T-helper 1 cell treated with Interleukin-12 subunit alpha and Interleukin-12 subunit beta and Interleukin-4 antibody, amounts not matched to agents 30 ng/mL and 1 ng/mL, for 36 hours (primary cell): ENCODE data around the gene SGMS1. TPM values are rescaled to one million over a fixed set of nuclear protein-coding genes. Genes with fewer than 3 reads are reported as not detected.
"Not testable (repeated sequence)": the region's sequence is repeated elsewhere in the genome, so short reads cannot be mapped to it uniquely, and the experiment has no call there.

Experiments used
- intact Hi-C: fragments of 100-400 bp; cut with micrococcal nuclease; formaldehyde crosslinking; loops from one replicate; pipeline ENCODE4 v1.15.1; 2024
- total RNA-seq: library from RNA; stranded (reverse); gene quantifications from 2 replicates; pipeline ENCODE4 v1.2.3, GENCODE V29; 2022

Gene SGMS1
- total RNA-seq, 1 donor from 2014 or later: 24.4 TPM

DNA sequence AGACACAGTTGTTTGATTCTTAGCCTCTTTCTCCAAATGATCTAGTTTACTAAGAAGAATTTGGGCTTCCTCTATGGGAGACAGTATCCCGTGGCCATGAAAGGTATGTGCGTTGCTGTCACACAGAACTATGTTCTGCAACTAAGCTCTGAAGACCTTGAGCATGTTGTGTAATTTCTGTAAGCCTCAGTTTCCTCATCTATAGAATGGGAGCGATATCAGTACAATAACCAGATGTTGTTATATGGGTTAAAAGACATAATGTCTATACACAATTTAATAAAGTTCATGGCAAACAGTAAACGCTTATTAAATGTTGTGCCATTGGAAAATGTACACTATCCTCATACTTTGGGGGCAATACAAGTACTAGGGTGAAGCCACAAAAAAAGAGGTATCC is 187.0 kb downstream of the SGMS1 start:
- intact Hi-C loops: no loop called here

DNA sequence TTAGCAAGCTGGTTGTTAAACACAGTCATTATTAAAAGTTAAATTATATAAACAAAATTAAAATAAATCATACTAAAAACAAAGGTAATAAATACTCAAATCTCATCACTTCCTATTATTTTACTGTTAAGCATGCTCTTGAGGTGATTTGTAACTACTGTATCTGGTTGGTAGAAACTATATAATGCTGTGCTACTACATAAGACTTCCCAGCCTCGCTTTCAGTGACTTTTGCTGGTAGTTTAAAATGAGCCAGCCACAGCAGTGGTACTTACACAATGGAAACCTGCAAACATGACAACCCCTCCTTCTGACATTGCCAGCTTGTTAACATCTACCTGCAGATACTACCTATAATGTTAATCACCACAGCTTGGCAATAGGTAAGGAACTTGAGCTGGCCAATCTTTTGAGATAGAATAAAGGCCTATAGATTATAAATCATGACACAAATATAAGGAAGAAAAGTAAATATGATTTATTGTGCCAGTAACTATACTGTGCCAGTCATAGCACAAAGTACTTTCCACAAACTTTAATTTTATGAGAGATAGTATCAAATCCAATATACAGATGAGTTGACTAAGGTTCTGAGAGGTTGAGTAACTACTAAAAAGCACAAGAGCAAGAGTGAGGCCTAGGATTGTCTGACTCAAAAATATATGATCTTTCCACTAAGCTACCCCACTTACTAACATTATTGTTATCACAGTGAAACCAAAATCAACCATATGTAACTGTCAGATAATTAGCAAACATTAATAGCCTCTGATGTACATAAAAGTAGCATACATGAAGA is 191.3 kb downstream of the SGMS1 start:
- intact Hi-C loops: loop anchor here (1.0 to 2.0 kb wide), 3 partner anchors 14 to 76 kb away; no protein-coding TSS in a partner anchor

DNA sequence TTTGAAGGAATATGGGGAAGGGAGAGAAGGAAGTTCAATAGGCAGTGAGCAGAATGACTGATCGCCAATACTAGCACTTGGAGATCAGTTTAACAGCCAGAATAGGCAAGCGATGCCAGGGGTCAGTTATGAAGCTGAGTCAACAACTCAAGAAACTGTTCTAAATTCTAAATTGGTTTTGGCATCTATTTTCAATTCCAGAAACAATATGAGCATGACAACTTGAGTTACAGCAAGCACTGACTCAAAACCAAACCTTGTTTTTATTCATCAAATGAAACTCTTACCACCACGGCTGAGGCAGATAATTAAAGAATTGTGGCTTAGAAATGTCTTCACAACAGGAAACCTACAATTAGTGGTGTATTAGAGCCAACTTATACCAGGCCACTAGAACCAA is 192.0 kb downstream of the SGMS1 start:
- intact Hi-C loops: loop anchor here (1.0 to 2.0 kb wide), 4 partner anchors 13 to 205 kb away; no protein-coding TSS in a partner anchor

DNA sequence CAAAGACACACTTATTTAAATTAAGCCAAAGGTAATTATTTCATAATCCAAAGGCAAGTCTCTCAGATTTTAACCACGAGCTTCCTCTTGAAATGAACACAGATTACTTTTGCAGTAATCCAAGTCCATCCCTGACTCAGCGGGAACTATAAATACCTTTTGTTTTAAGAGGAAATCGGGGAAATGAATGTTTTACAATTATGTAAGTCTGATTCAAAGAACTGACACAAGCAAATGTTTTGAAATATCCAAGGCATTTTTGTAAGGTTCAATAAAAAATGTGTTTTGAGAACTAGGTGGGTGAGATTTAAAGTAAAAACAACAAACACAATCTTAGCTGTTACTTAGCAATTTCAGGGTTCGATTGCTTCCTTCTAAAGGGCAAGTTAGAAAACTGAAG is 192.6 kb downstream of the SGMS1 start:
- intact Hi-C loops: loop anchor here (1.0 kb wide), 1 partner anchor 205 kb away; no protein-coding TSS in a partner anchor

DNA sequence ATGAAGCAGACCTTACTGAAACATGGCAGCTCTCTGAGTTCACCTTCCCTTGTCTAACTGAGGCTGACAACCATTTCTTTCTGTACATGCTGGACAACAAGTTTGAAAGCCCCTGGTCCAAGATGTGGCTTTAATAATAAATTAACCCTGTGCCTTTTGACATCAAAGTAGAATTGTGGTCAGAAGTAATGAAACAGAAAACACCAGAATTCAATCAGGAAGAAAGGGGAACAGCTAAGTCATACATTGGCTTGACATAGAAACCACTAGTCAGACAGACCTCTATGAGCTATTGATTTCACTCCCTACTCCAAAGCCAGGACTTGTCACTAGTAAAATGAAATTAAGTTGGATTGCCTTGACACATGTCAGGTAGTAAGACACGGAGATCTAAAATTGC is 197.3 kb downstream of the SGMS1 start:
- intact Hi-C loops: no loop called here

DNA sequence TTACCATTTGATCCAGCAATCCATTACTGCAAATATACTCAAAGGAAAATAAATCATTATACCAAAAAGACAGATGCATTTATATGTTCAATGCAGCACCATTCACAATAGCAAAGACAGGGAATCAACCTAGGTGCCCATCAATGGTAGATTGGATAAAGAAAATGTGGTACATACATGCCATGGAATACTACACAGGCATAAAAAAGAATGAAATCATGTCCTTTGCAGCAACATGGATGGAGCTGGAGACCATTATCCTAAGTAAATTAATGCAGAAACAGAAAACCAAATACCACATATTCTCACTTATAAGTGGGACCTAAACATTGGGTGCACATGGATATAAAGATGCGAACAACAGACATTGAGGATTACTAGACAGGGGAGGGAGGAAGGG is 198.5 kb downstream of the SGMS1 start:
- intact Hi-C loops: not testable (repeated sequence)

DNA sequence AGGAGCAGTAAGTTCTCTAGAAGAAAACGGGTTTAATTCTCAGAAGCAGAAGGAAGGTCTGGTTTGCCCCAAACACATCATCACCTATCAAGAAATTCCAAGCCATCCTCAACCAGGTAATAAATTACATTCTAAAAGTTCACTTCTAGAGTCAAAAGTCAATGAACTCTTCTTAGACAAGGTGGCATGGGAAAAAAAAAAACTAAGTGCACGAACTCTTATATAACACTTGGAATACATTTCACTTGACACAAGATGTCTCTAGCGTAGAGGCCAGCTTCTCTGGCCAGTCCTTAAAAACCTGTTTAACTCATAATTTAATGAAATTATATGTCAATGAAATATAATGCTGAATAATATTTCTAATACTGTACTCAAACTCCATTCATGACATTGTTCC is 200.3 kb downstream of the SGMS1 start:
- intact Hi-C loops: no loop called here

DNA sequence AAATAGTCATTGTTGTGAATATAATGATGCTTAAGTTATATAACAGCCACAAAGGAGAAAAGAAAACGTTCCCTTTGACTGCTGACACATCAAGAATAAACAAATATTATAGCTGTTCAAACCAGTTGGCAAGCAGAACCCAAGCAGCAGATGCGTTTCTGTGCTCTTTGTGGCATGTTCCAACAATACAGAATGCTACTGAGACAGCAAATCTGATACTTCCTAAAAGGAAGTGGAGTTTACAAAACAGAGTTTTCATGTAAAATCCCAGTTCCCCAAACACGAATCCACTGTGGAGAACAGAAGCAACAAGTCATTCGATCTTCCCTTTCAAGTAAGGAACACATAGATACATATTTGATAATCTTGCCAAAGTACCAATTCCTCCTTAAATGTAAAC is 201.5 kb downstream of the SGMS1 start:
- intact Hi-C loops: no loop called here

DNA sequence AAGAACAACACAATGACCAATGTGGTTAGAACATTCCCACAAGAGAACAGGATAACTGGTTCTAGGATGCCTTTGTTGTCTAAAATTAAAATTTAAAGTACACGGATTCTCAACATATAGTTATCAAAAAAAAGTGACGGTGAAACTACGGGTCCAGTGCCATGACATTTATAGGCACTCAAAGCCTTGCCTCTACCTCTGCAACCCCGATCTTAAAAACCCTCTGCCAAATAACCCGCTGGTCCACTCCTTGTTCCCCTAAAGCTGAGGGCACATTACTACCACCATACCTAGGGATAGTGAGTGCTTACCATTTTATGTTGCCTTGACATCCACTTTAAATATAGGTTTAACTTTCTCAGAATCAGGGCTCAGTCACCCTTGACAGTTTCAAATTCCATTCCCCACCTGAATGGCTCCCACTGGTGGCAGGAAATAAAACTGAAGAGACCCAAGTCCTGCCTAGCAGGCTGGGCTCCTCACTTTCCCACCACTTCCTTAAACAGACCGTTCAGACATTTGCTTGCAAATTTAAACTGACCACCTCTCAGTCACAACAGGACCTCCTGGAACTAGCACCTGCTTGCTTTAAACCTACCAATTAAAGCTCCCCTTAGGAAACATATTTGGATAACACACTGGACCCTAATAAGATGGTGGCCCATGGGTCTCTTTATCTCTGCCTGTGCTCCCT is 202.6 kb downstream of the SGMS1 start:
- intact Hi-C loops: loop anchor here (1.0 kb wide), 3 partner anchors 54 to 827 kb away; no protein-coding TSS in a partner anchor

DNA sequence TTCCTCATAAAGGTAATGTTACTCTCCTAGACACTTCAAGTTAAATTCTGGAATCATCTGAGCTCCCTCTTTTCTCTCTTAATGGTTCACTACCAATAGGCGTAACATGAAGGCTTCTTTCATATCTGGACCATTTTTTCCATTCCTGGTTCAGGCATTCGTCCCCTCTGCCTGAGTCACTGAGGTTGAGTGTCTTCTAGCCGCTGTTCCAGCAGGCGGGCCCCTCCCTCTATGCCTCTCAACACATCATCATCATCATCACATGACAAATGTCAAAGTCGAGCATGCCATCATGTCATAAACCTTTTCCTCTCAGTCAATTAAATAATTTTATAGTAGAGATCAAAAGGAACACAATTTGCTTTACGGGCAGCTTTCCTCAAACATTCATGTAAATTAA is 203.6 kb downstream of the SGMS1 start:
- intact Hi-C loops: no loop called here

DNA sequence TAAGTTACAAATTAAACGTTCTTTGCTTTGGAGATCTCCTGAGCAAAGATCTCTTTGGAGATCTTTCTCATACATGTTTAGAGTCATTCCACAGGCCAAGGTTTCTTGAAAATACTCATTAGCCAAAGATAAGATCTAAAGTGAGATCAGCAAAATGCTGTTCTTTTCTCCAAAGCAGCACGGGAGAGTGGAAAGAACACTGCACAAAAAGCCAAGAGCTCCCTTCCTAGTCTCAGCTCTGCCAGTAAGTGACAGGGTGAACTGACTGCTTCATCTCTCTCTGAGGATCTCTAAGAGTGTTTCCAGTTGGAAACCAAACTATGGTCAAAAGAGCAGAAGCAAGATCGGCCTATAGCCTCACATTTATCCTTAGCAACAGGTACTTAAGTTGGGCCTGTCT is 204.0 kb downstream of the SGMS1 start:
- intact Hi-C loops: loop anchor here (2.0 kb wide), 2 partner anchors 93 to 881 kb away; partner anchors contain the start of gene ERCC6

DNA sequence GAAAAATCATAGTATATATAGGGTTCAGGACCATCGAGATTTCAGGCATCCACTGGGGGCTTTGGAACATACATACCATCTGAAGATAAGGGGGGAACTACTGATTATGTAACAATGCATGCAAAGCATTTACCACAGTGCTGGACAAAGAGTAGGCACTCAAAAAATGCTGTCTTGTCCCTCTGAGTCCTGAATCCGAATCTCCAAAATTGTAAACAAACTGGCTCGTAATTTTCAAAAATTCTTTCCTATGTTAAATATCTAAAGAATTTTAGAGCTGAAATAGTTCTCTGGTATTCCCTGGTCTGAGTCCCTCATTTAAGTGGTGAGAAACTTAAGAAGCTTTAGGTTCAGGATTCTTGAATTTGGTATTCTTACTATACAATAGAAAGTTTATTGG is 204.7 kb downstream of the SGMS1 start:
- intact Hi-C loops: loop anchor here (2.0 kb wide), 2 partner anchors 94 to 880 kb away; partner anchors contain the start of gene ERCC6

DNA sequence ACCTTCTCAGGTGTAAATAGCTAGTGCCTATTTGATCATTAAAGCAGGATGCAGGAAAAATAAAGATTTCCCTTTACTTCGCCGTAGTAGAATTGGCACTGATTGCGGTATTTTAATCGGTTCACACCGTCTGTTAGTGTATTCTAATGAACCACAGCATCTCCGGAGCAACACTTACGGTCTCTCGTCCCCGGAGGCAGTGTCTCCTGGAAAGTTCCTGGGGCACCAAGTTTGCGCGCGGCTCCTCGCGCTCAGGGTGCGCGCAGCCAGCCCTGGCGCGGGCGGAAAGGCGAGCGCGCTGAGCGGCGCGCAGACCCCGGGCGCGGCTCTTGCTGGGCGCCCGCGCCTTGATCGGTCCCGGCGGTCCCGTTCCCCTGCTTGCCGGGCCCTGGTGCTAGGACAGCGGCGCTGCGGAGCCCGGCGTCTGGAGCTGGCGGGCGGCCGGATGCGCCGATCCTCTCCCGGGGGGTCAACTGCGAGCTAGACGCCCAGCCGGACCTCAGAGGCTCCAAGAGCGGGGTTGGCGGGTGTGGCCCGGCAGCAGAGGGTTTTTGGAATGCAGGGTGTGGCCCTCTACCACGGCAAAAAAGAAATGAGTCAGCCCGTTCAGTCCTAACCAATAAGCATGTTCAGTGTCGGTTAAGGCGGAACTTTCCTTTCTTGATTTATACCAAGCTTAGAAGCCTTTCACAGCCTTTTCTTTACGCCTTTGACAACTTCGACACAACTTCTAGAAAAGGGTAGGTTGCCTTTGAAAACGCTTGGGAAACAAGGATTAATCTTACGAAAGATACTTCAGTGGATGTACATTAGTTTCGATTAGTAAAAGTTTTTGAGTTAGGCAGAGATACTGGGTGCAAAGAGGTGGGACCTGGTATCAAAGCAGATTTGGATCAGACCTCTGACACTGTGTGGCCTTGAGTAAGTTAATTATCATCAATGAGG is 205.6 kb downstream of the SGMS1 start:
- intact Hi-C loops: loop anchor here (1.0 to 2.0 kb wide), 8 partner anchors 14 to 879 kb away; partner anchors contain the start of gene ERCC6

DNA sequence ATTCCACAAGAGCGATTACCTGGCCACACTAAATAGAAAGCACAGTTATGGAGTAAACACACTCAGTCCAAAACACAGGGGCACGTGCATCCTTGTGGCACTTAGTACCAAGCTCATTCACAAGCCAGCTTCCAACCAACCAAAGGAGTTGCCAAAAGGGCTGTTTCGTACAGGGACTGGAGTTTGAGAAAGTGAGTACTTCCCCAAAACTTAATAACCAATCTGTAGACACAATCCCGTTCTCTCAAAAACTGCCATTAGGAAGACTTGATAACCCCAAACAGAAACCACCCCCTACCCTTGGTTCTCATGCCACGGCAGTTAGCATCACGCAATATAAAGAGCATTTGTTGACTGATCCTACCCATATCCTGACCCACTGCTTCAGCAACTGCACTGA is 206.3 kb downstream of the SGMS1 start:
- intact Hi-C loops: no loop called here

DNA sequence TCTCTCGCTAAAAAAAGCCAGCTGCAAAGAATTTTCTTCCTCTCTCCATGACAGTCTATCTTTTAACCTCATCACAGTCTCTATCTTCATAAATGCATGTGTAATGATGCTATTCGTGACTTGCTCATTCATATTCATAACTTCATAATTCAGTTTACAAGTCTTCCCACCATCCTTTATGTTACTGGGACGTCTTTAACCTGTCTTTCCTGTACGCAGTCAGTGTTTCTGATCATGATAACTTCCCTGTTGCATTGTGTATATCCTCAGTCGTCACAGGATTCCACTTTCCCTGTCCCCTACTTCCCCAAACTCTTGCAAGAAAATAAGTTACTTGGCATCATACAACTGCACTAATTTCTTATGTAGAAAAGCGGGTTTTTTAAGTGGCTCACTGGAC is 206.9 kb downstream of the SGMS1 start:
- intact Hi-C loops: no loop called here

DNA sequence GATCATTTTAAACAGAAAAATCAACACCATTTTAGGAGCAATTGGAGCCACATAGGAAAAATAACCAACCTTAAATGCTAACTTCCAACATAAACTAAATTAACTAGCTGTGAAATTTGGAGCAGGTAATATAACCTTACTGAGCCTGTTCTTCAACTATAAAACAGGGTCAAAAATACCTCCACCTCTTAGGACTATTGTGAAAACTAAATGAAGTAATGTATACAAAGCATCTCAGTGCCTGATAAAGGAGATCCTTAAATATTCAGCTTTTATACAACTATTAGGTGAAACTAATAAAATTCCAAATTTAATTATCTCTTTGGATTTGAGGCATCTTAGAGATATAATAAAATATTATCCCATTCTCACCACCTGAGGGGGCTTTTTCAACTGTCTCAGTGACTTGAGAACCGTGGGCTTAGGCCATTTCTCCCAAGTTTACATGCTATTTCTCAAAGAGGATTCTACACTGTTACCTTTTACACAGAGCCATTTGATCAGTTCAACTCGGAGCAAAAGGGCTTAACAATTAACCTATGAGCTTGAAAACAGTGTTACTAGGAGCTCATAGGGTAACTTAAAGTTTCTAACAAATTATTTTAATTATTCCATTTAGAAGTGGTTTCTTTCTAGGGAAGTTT is 207.5 kb downstream of the SGMS1 start:
- intact Hi-C loops: no loop called here

DNA sequence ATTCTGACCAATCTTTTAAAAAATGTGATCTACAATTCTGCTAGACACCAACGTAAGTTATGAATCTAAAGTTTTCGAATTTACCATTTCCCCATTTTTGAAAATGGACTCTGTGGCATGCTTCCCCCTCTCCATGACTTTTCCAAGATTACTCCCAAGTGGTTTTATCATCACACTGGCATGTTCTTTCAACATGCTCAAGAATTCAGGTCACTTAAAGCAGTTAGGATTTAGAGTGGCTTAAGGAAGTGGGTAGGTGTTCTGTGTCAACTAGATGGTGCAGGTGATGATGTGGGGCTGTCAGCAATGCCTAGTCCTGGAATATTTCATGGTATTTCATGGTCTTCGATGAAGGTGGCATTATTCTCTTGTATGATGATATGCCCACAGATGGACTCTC is 208.5 kb downstream of the SGMS1 start:
- intact Hi-C loops: no loop called here

DNA sequence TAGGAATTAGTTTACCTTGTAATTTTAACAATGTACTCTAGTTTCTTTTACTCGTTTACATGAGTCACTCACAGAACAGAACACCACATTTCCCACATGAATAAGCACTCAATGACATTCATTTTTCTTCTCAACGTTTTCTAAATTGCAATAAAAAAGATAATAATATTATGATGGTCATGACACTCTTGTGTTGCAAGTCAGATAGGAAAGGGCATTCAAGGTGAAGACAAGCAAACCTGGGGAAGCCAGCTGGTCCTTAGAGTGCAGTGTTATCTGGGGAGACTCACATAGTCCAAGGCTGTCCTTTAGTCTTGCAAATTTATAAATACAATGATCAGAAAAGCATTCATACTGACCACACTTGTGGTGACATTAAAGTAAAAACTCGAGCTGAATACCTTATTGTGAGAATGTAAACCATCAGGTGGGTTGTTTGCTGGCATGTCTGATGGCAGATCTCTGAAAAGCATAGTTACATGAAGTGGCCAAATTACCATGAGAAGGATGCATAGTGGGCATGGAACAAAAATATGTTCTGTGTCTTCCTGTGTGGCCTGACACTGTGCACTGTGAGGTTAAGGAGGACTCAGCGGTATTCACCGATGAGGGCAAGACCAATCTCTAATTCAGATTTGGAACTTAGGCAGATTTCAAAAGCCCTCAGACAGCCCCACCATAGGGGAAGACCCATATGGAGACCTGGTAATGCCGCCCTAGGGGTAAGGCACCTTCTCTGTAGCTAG is 213.5 kb downstream of the SGMS1 start:
- intact Hi-C loops: no loop called here

DNA sequence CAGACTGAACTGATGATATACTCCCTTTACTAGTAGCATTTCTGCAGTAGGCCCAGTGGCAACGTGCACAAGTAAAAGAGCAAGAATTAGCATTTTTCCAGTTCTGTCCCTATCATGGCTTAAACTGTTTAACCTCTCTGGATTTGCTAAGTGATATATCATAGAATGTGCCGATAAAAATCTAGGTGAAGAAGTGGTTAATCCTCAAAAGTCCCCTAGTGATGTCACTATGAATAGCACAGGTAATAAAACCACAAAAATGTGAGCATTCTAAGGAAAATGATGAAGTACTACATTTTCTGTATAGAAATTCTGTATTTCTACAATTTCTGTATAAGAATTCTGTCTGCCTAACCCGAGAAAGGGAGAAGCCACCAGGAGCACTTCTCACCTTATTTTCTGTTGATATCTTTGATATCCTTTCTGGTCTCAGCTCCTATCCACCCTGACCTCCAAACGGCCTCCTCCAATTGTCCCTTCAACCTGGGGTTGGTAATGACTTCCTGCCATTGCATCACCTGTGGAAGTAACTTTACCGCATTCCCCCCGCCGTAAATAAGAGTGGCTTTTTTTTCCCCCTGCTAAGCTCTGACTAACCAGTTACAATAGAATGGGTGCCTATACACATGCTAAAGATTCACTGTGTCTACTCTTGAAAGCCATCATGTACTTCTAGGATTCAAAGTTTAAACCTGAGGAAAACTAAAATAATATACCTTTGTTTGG is 216.5 kb downstream of the SGMS1 start:
- intact Hi-C loops: no loop called here
